ENCODE results near the gene TMEM145. TPM values are rescaled to one million over a fixed set of nuclear protein-coding genes. Genes with fewer than 3 reads are reported as not detected.
A peak's percentile ranks its signal among the peaks of the same experiment; 100 is the strongest.

The TMEM145 gene
- total RNA-seq, 6 experiments from 2014 or later: 0.12 to 0.47 (median 0.34) TPM

DNA sequence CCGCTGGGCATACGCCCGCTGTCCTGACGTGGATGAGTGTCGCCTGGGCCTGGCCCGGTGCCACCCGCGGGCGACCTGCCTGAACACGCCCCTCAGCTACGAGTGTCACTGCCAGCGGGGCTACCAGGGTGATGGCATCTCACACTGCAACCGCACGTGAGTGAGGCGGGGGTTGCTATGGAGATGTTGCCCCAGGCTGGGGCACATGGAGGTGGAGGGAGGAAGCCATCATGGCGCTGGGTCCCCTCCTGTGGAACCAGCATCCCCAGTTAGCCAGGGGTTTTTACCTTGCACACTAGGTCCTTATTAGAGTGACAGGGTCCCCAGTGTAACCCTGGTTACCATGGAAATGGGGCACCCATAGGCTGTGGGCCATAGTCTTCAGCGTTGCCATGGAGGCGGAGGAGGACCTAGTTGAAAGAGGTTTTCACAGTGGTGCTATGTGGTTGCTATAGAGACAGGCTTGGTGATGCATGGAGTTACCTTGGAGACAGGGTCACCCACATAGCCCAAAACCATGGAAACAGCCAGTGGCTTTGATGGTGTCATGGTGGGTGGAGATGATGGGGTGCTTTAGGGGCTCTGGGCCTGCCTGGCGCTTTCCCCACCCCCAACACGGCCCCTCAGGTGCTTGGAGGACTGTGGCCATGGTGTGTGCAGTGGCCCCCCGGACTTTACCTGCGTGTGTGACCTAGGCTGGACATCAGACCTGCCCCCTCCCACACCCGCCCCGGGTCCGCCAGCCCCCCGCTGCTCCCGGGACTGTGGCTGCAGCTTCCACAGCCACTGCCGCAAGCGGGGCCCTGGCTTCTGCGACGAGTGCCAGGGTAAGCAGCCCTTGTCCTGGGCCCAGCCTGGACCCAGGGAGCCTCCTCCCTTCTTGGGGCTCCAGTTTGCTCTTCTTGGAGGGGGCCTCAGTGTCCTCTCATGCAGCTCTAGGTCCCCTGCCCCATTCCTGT lies 39.5 kb downstream of the TMEM145 start:
- no peak overlapping the region for H3K4me3 Mint-ChIP-seq
- no peaks in the 10 kb centered on the region; the same call in 1 of the 2 replicates for H3K27me3 Mint-ChIP-seq (ENCODE audit: insufficient read depth)
- DNase-seq: peak; percentile 45

DNA sequence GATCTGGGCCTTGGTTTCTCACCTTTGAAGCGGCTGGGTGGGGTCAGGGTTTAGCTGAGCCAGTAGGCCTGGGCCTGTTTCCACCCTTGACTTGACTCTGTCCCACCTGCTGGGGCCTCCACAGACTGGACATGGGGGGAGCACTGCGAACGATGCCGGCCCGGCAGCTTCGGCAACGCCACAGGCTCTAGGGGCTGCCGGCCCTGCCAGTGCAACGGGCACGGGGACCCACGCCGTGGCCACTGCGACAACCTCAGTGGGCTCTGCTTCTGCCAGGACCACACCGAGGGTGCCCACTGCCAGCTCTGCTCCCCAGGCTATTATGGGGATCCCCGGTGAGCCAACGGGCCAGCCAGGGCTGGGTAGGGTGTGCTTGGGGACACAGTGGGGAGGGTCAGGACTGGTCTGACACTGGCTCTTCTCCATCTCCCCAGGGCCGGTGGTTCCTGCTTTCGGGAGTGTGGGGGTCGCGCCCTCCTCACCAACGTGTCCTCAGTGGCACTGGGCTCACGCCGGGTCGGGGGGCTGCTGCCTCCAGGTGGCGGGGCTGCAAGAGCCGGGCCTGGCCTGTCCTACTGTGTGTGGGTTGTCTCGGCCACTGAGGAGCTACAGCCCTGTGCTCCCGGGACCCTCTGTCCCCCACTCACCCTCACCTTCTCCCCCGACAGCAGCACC lies 40.4 kb downstream of the TMEM145 start:
- TF ChIP-seq, protein P1, sequence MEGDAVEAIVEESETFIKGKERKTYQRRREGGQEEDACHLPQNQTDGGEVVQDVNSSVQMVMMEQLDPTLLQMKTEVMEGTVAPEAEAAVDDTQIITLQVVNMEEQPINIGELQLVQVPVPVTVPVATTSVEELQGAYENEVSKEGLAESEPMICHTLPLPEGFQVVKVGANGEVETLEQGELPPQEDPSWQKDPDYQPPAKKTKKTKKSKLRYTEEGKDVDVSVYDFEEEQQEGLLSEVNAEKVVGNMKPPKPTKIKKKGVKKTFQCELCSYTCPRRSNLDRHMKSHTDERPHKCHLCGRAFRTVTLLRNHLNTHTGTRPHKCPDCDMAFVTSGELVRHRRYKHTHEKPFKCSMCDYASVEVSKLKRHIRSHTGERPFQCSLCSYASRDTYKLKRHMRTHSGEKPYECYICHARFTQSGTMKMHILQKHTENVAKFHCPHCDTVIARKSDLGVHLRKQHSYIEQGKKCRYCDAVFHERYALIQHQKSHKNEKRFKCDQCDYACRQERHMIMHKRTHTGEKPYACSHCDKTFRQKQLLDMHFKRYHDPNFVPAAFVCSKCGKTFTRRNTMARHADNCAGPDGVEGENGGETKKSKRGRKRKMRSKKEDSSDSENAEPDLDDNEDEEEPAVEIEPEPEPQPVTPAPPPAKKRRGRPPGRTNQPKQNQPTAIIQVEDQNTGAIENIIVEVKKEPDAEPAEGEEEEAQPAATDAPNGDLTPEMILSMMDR (IDR thresholded peaks at IDR 0.05): no peak
- H3K4me1 Mint-ChIP-seq (ENCODE audit: low read depth): no peaks in the 10 kb centered on the region
- no peak for DNase-seq
- H3K4me3 Mint-ChIP-seq: no peak overlapping the region
- H3K27me3 Mint-ChIP-seq (ENCODE audit: insufficient read depth): peaks cover under 1% of the 10 kb centered on the region
- no peaks in the 10 kb centered on the region for H3K9me3 Mint-ChIP-seq
- H3K27ac Mint-ChIP-seq: no peak overlapping the region
- H3K36me3 Mint-ChIP-seq (ENCODE audit: low read depth): no peaks in the 10 kb centered on the region

More for the DNA sequence above, 39.5 kb downstream of the TMEM145 start:
- Mint-ChIP-seq H3K27ac (no peak overlapping the region), H3K4me1 (ENCODE audit: low read depth) (no peaks in the 10 kb centered on the region), H3K9me3 (no peaks in the 10 kb centered on the region), H3K36me3 (ENCODE audit: low read depth) (no peaks in the 10 kb centered on the region)
- TF ChIP-seq, protein P1 (IDR thresholded peaks at IDR 0.05): no peak

DNA sequence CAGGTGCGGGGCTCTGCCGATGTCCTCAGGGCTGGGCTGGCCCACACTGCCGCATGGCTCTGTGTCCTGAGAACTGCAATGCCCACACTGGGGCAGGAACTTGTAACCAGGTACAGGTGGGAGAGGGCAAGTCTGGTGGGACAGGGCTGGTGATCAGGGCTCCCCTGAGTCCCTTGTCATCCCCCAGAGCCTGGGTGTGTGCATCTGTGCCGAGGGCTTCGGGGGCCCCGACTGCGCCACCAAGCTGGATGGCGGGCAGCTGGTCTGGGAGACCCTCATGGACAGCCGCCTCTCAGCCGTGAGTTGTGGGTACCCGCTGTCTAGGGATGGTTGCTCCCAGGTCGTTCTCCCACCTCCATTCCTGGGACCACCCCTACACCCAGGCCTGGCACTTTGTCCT lies 42.8 kb downstream of the TMEM145 start:
- TF ChIP-seq, protein P1 (IDR thresholded peaks at IDR 0.05): no peak
- DNase-seq: no peak
- H3K27ac Mint-ChIP-seq: no peak overlapping the region
- H3K27me3 Mint-ChIP-seq (ENCODE audit: insufficient read depth): peaks cover 1% of the 10 kb centered on the region
- no peak overlapping the region for H3K4me3 Mint-ChIP-seq
- no peaks in the 10 kb centered on the region for H3K9me3 Mint-ChIP-seq
- no peaks in the 10 kb centered on the region for H3K36me3 Mint-ChIP-seq (ENCODE audit: low read depth)
- H3K4me1 Mint-ChIP-seq (ENCODE audit: low read depth): no peaks in the 10 kb centered on the region

DNA sequence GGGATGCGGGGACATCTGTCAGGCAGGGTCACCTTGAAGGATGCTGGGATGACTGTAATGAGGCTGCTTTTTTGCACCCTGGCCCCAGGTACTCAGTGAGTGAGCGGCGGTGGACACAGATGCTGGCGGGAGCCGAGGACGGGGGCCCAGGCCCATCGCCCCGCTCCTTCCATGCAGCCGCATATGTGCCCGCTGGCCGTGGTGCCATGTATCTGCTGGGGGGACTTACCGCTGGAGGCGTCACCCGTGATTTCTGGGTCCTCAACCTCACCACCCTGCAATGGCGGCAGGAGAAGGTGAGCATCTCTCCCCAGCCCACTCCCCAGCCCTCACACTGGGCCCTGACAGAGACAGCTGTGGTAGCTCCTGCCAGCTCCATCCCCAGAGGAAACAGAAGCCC lies 43.6 kb downstream of the TMEM145 start:
- Mint-ChIP-seq H3K4me1 (ENCODE audit: low read depth) (no peaks in the 10 kb centered on the region), H3K36me3 (ENCODE audit: low read depth) (no peaks in the 10 kb centered on the region), H3K4me3 (no peak overlapping the region), H3K27ac (no peak overlapping the region), H3K9me3 (no peaks in the 10 kb centered on the region), H3K27me3 (ENCODE audit: insufficient read depth) (peaks cover 1% of the 10 kb centered on the region)
- TF ChIP-seq, protein P1 (IDR thresholded peaks at IDR 0.05): no peak
- DNase-seq: no peak

DNA sequence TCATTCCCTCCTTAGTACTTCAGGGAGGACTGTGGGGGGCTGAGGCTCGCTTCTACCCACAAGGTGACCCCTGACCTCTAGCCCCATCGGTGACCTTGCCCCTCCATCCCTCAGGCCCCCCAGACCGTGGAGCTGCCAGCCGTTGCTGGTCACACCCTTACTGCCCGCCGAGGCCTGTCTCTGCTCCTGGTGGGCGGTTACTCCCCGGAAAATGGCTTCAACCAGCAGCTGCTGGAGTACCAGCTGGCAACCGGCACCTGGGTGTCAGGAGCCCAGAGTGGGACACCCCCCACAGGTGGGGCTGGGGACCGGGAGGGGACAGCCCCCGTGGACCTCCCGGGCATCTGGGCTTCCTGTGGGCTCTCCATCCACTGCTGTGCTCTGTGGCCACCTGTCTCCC lies 44.2 kb downstream of the TMEM145 start:
- H3K4me3 Mint-ChIP-seq: no peak overlapping the region
- H3K36me3 Mint-ChIP-seq (ENCODE audit: low read depth): no peaks in the 10 kb centered on the region
- H3K27ac Mint-ChIP-seq: no peak overlapping the region
- H3K27me3 Mint-ChIP-seq (ENCODE audit: insufficient read depth): peaks cover 1% of the 10 kb centered on the region
- TF ChIP-seq, protein P1 (IDR thresholded peaks at IDR 0.05): no peak
- no peak for DNase-seq
- H3K9me3 Mint-ChIP-seq: no peaks in the 10 kb centered on the region
- no peaks in the 10 kb centered on the region for H3K4me1 Mint-ChIP-seq (ENCODE audit: low read depth)

Measured in HFFc6 (cell line).